Keratinocyte (primary cell): ENCODE data around the gene NAPB. TPM values are rescaled to one million over a fixed set of nuclear protein-coding genes. Genes with fewer than 3 reads are reported as not detected.

Experiments
- DNase-seq: peaks from one replicate; pipeline ENCODE4 v3.0.0-alpha.2; 2011; ENCODE audit warnings: low read depth, missing footprints, low spot score
- FAIRE-seq: peaks from 2 replicates; lab custom pipeline; 2011; peaks lifted over from hg19 to GRCh38; lab: Jason Lieb, UNC
- H2AFZ ChIP-seq: 2 replicates; pipeline ENCODE4 v1.6.0; 2012; ENCODE audit warnings: low read length, control low read depth, inconsistent platforms; ENCODE audit not compliant: control insufficient read depth
- H3K27ac ChIP-seq: 2 replicates; pipeline ENCODE4 v1.5.1; 2011; ENCODE audit warnings: low read length; ENCODE audit not compliant: control insufficient read depth, insufficient read depth
- H3K27me3 ChIP-seq: 3 replicates; pipeline ENCODE4 v1.6.0; 2011; ENCODE audit warnings: low read length; ENCODE audit not compliant: control insufficient read depth, insufficient read depth; ENCODE audit errors: extremely low read depth
- H3K36me3 ChIP-seq, 2 experiments: 2 replicates in 1 of 2; 3 replicates in 1 of 2; pipeline ENCODE4 v1.5.1; 2011; ENCODE audit warnings: low read length in 2 of 2, mild to moderate bottlenecking in 1 of 2; ENCODE audit not compliant: control insufficient read depth in 2 of 2, insufficient read depth in 2 of 2; ENCODE audit errors: extremely low read depth in 1 of 2
- H3K4me1 ChIP-seq: 3 replicates; pipeline ENCODE4 v1.5.1; 2011; ENCODE audit warnings: low read length; ENCODE audit not compliant: control insufficient read depth, insufficient read depth; ENCODE audit errors: extremely low read depth
- H3K4me2 ChIP-seq: 3 replicates; pipeline ENCODE4 v1.6.0; 2011; ENCODE audit warnings: low read depth, low read length; ENCODE audit not compliant: control insufficient read depth, insufficient read depth; ENCODE audit errors: extremely low read depth
- H3K4me3 ChIP-seq, 3 experiments: fragments of 200-600 bp in 1 of 3; sonication (generic) in 1 of 3; 2 replicates in 2 of 3; 3 replicates in 1 of 3; pipeline ENCODE4 v1.5.1; 2011 to 2016; ENCODE audit warnings: low read length in 3 of 3, mild to moderate bottlenecking in 3 of 3, control low read depth in 2 of 3, inconsistent platforms in 1 of 3, low read depth in 1 of 3, mixed read lengths in 1 of 3, mixed run types in 1 of 3, moderate library complexity in 1 of 3; ENCODE audit not compliant: control insufficient read depth in 2 of 3, insufficient read depth in 2 of 3; ENCODE audit errors: extremely low read depth in 1 of 3
- H3K79me2 ChIP-seq: 2 replicates; pipeline ENCODE4 v1.6.0; 2012; ENCODE audit warnings: low read length; ENCODE audit not compliant: control insufficient read depth, insufficient read depth
- H3K9ac ChIP-seq: 3 replicates; pipeline ENCODE4 v1.6.0; 2011; ENCODE audit warnings: low read length; ENCODE audit not compliant: control insufficient read depth, insufficient read depth; ENCODE audit errors: extremely low read depth
- H3K9me1 ChIP-seq: 3 replicates; pipeline ENCODE4 v1.6.0; 2011; ENCODE audit warnings: low read length; ENCODE audit not compliant: control insufficient read depth, insufficient read depth; ENCODE audit errors: extremely low read depth
- H3K9me3 ChIP-seq: 2 replicates; pipeline ENCODE4 v1.5.1; 2012; ENCODE audit warnings: low read depth, low read length; ENCODE audit not compliant: control insufficient read depth
- H4K20me1 ChIP-seq: 3 replicates; pipeline ENCODE4 v1.6.0; 2011; ENCODE audit warnings: low read length; ENCODE audit not compliant: control insufficient read depth, insufficient read depth; ENCODE audit errors: extremely low read depth
- CTCF ChIP-seq, 3 experiments: IDR thresholded peaks in 1 of 3; conservative IDR thresholded peaks in 1 of 3; optimal IDR thresholded peaks in 1 of 3; 2 replicates in 2 of 3; 3 replicates in 1 of 3; pipeline versions ENCODE3 to v1.5.1; 2011; ENCODE audit warnings: low read length in 3 of 3, mild to moderate bottlenecking in 3 of 3, moderate library complexity in 2 of 3, control low read depth in 1 of 3, inconsistent platforms in 1 of 3; ENCODE audit not compliant: insufficient read depth in 2 of 3; ENCODE audit errors: extremely low read depth in 1 of 3
- EZH2 ChIP-seq: IDR thresholded peaks from one replicate; pipeline ENCODE4 v1.6.1; 2012; ENCODE audit warnings: inconsistent platforms, mild to moderate bottlenecking, low read length, moderate library complexity
- dilution Hi-C: fragments of 300-500 bp; cut with MboI; formaldehyde crosslinking; loops from one replicate; pipeline ENCODE4 v1.7.0; 2020; ENCODE audit warnings: low sequenced_read_pairs; ENCODE audit not compliant: extremely low pct_ligation_motif_present
- polyA plus RNA-seq, 5 experiments: library from polyadenylated mRNA; depleted of rRNA in 3 of 5; stranded (reverse) in 3 of 5; stranded (forward) in 1 of 5; unstranded in 1 of 5; fragments of >200 nt; gene quantifications; 1 replicate in 1 of 5; 2 replicates in 3 of 5; 3 replicates in 1 of 5; pipeline versions ENCODE4 v1.2.1 to v1.2.3, GENCODE V29; 2011 to 2012; ENCODE audit warnings: missing spikeins in 2 of 5, low read depth in 1 of 5, low replicate concordance in 1 of 5

The NAPB gene
- polyA plus RNA-seq, 1 donor (not counting 4 experiments of a cell fraction or from before 2014, with no cell fraction given) = 11.6 TPM

DNA sequence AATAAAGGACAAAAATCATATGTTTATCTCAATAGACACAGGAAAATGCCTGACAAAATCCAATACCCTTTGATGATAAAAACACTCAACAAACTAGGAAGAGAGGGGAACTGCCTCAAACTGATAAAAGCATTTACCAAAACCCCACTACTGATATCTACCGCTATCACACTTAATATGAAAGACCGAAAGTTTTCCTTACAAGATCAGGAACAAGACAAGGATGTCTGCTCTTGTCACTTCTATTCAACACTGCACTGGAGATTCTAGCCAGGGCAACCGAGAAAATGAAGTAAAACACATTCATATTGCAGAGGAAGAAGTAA lies 34.2 kb downstream of the NAPB start:
- Histone ChIP-seq H4K20me1 (no peaks in the 10 kb centered on the region), H3K27me3 (no peaks in the 10 kb centered on the region), H3K9me3 (no peaks in the 10 kb centered on the region), H3K4me2 (no peak overlapping the region), H3K9ac (no peak overlapping the region), H3K36me3 (peaks cover 6% of the 10 kb centered on the region in 2 experiments), H3K9me1 (no peaks in the 10 kb centered on the region), H2AFZ (no peak overlapping the region), H3K4me1 (no peaks in the 10 kb centered on the region), H3K79me2 (peaks cover 15% of the 10 kb centered on the region), H3K4me3 (no peak overlapping the region), H3K27ac (no peak overlapping the region)
- TF ChIP-seq EZH2 (no peak), CTCF (optimal IDR thresholded peaks at IDR 0.05 in 1 of 3, IDR thresholded peaks at IDR 0.05 in 1 of 3, conservative IDR thresholded peaks at IDR 0.05 in 1 of 3; ENCODE audit: extremely low read depth in 1 of 3, insufficient read depth in 2 of 3, low read length in 3 of 3) (no peak)
- no peak for DNase-seq
- dilution Hi-C loops = no loop called here
- no peak for FAIRE-seq

- Histone ChIP-seq H3K4me2 (no peak overlapping the region), H3K9ac (no peak overlapping the region), H2AFZ (no peak overlapping the region), H3K9me3 (no peaks in the 10 kb centered on the region), H3K27me3 (no peaks in the 10 kb centered on the region), H3K9me1 (no peaks in the 10 kb centered on the region), H3K4me1 (no peaks in the 10 kb centered on the region), H3K36me3 (peaks cover 6 to 8% of the 10 kb centered on the region in 2 experiments), H3K4me3 (no peak overlapping the region), H3K79me2 (peaks cover 12% of the 10 kb centered on the region), H3K27ac (no peak overlapping the region), H4K20me1 (no peaks in the 10 kb centered on the region)
- no peak for FAIRE-seq
- no peak for DNase-seq
- TF ChIP-seq EZH2 (no peak), CTCF (optimal IDR thresholded peaks at IDR 0.05 in 1 of 3, IDR thresholded peaks at IDR 0.05 in 1 of 3, conservative IDR thresholded peaks at IDR 0.05 in 1 of 3; ENCODE audit: extremely low read depth in 1 of 3, insufficient read depth in 2 of 3, low read length in 3 of 3) (no peak)
- dilution Hi-C loops = no loop called here
These were observed 34.8 kb downstream of the NAPB start for GRCh38 chr20:23386304-23387117.
